ENCODE results near the gene PIK3R2. TPM values are rescaled to one million over a fixed set of nuclear protein-coding genes. Genes with fewer than 3 reads are reported as not detected.

PIK3R2 gene
- total and polyA plus RNA-seq, 2 of the 4 experiments (the other 2 are of a cell fraction): 12.2 to 25.1 TPM

- Histone ChIP-seq H3K27me3 (ENCODE audit: control insufficient read depth, insufficient read depth, low read length) (no peaks in the 10 kb centered on the region), H2BK5ac (ENCODE audit: low read depth, low read length, poor library complexity, severe bottlenecking) (no peak overlapping the region), H4K91ac (ENCODE audit: insufficient read depth, low read depth, low read length) (no peak overlapping the region), H3K36me3 (ENCODE audit: control insufficient read depth, insufficient read depth, low read length) (peaks cover 53% of the 10 kb centered on the region), H2AFZ (replicated peaks; ENCODE audit: low read length, poor library complexity) (no peak overlapping the region), H2BK15ac (ENCODE audit: low read depth, low read length) (no peak overlapping the region), H2BK120ac (ENCODE audit: low read depth, low read length) (no peak overlapping the region), H4K8ac (ENCODE audit: low read depth in 2 of 2, low read length in 2 of 2) (no peak overlapping the region), H3K9ac (ENCODE audit: low read depth, low read length) (no peak overlapping the region), H3K23ac (ENCODE audit: low read depth, low read length) (no peak overlapping the region), H3K9me3 (ENCODE audit: control insufficient read depth, insufficient read depth, low read length) (no peaks in the 10 kb centered on the region), H3K4me2 (ENCODE audit: low read depth, low read length) (no peak overlapping the region), H3K4me3 (ENCODE audit: insufficient read depth, low read depth, low read length) (no peak overlapping the region), H3K14ac (replicated peaks; ENCODE audit: low read depth, low read length) (no peak overlapping the region), H3K4ac (ENCODE audit: low read depth, low read length) (no peak overlapping the region), H2BK20ac (ENCODE audit: low read depth, low read length) (no peak overlapping the region), H3K4me1 (ENCODE audit: control insufficient read depth, insufficient read depth, low read length) (no peaks in the 10 kb centered on the region; the same call in 1 of the 2 replicates), H4K20me1 (ENCODE audit: insufficient read depth, low read length) (no peaks in the 10 kb centered on the region; the same call in 1 of the 2 replicates), H2AK5ac (ENCODE audit: low read depth, low read length) (no peak overlapping the region), H4K5ac (ENCODE audit: low read depth, low read length) (no peak overlapping the region), H3K9me1 (ENCODE audit: insufficient read depth, low read length) (no peaks in the 10 kb centered on the region; the same call in 1 of the 2 replicates), H2AK9ac (replicated peaks; ENCODE audit: low read depth, low read length, poor library complexity) (no peak overlapping the region), H3K56ac (ENCODE audit: extremely low read depth, insufficient read depth, low read length) (no peak overlapping the region), H3K27ac (ENCODE audit: insufficient read depth, low read length) (no peak overlapping the region), H3K18ac (ENCODE audit: low read depth, low read length) (no peak overlapping the region), H3K79me1 (ENCODE audit: low read depth in 1 of 2, low read length in 2 of 2) (no peaks in the 10 kb centered on the region)
- dilution Hi-C loops (cut with HindIII; ENCODE audit: low sequenced_read_pairs, unreplicated experiment): no loop called here
- DNase-seq (no peak), ATAC-seq (ENCODE audit: low read depth) (no peak)
- POLR2A ChIA-PET (ENCODE audit: unreplicated experiment): no interaction called here
- no TSS peak for BruUV-seq (replicated peaks)
- in situ Hi-C loops (cut with MboI; ENCODE audit: low sequenced_read_pairs): no loop called here
- no CpG with 5 or more reads among the region's 12 CpGs for WGBS, 2 experiments (ENCODE audit: extremely low coverage in 2 of 2, insufficient read length in 1 of 2)
- CTCF ChIA-PET: interaction anchor here (1.0 kb wide), 1 partner anchor 16 kb away, joined by 4 read pairs; no protein-coding TSS in a partner anchor
- TF ChIP-seq FOS (IDR thresholded peaks at IDR 0.05; ENCODE audit: low read depth, low read length) (no peak), MAFK (IDR thresholded peaks at IDR 0.05; ENCODE audit: low read depth, low read length) (no peak), CEBPB (IDR thresholded peaks at IDR 0.05; ENCODE audit: low read depth, low read length) (no peak), SMC3 (IDR thresholded peaks at IDR 0.05; ENCODE audit: low read depth, low read length) (no peak), RAD21 (IDR thresholded peaks at IDR 0.05; ENCODE audit: low read length) (no peak), CTCF (conservative IDR thresholded peaks at IDR 0.05; ENCODE audit: low read depth, low read length) (no peak), USF2 (IDR thresholded peaks at IDR 0.05; ENCODE audit: low read depth, low read length) (no peak), MAZ (IDR thresholded peaks at IDR 0.05; ENCODE audit: borderline replicate concordance, low read depth, low read length) (no peak), ELK1 (IDR thresholded peaks at IDR 0.05; ENCODE audit: borderline replicate concordance, low read depth, low read length) (no peak), MXI1 (IDR thresholded peaks at IDR 0.05; ENCODE audit: borderline replicate concordance, low read depth, low read length) (no peak)
- intact Hi-C loops (cut with micrococcal nuclease): no loop called here
These were observed 24.2 kb upstream of the PIK3R2 start for GRCh38 chr19:18128805-18129204.
